Effector memory CD4-positive, alpha-beta T cell (primary cell): Measurements from ENCODE around the gene HOXA13.

ENCODE experiments used
- DNase-seq, 3 donors: peaks; one replicate each; pipeline ENCODE4 v3.0.0-alpha.2; 2020
- H3K27ac ChIP-seq: 2 replicates; pipeline ENCODE4 v1.7.0; 2013; ENCODE audit warnings: mild to moderate bottlenecking, low read length, moderate library complexity; ENCODE audit not compliant: insufficient read depth, poor library complexity, severe bottlenecking
- H3K27me3 ChIP-seq: replicated peaks from 2 replicates; pipeline ENCODE4 v1.7.0; 2013; ENCODE audit warnings: mild to moderate bottlenecking, low read length; ENCODE audit not compliant: insufficient read depth, control insufficient read depth, poor library complexity, severe bottlenecking
- H3K36me3 ChIP-seq: 2 replicates; pipeline ENCODE4 v1.7.0; 2013; ENCODE audit warnings: mild to moderate bottlenecking, low read length, moderate library complexity; ENCODE audit not compliant: control insufficient read depth, insufficient read depth
- H3K4me1 ChIP-seq: 2 replicates; pipeline ENCODE4 v1.7.0; 2013; ENCODE audit warnings: low read length, mild to moderate bottlenecking; ENCODE audit not compliant: control insufficient read depth, insufficient read depth, poor library complexity, severe bottlenecking
- H3K4me3 ChIP-seq: 2 replicates; pipeline ENCODE4 v1.7.0; 2013; ENCODE audit warnings: low read length, low read depth, mild to moderate bottlenecking; ENCODE audit not compliant: insufficient read depth, poor library complexity, severe bottlenecking
- H3K9me3 ChIP-seq: 2 replicates; pipeline ENCODE4 v1.7.0; 2013; ENCODE audit warnings: mild to moderate bottlenecking, low read length, moderate library complexity; ENCODE audit not compliant: control insufficient read depth

Gene HOXA13

DNA sequence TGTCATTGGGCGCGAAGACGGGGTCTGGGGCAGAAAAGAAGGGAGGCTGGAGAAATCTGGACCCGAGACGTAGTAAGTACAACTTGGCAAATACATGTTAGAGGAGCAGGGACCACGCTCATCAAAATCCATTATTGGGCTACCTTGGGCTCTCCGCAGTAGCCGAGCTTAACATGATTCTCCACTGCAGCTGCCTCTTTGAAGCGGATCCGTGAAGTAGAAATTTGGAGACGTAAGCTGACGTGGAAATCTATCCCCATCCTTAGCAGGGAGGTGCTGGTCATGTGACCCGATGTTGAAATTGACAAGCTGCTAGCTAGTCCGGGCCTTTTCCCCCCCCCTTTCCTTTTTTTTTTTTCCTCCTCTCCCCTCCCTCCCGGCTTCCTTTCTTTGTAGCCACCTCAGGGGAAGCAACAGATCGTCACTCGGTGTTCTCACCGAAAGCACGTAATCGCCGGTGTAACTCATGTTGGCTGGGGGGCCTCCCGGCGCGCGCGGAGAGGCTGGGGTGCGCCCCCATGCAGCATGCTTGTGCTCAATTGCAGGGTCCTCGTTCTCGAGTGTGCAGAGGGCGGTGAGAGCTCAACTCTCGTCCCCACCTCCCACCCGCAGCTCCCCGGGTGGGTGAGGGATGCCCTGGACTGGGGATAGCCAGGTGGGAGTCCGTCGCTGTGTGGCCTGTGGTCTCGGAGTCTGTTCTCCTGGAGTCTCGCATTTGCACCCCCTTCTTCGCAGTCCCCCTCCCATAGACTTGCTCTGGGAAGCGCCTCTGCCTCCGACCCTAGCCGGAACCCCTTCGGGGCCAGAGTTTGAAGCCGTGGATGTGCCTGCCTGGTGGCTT is 14.7 kb downstream of the HOXA13 start, which contains the start of gene HOXA11:
Gene HOXA11 (minus strand): TSS at position 220 of the 841 bp plus-strand sequence. CDS start 88 bp downstream, at position 132.
- Histone ChIP-seq H3K36me3 (no peaks in the 10 kb centered on the region), H3K4me1 (peaks cover 51% of the 10 kb centered on the region), H3K27me3 (peaks cover 86% of the 10 kb centered on the region), H3K9me3 (no peaks in the 10 kb centered on the region), H3K27ac (no peak within 1 kb of the TSS), H3K4me3 (peak within 1 kb of the TSS; percentile 42)
- DNase-seq, result no peak

GRCh38 chr7:27184337-27185012 is 15.4 kb downstream of the HOXA13 start:
- Histone ChIP-seq H3K27me3 (peaks cover 86% of the 10 kb centered on the region), H3K27ac (no peak overlapping the region), H3K9me3 (no peaks in the 10 kb centered on the region), H3K4me1 (peaks cover 57% of the 10 kb centered on the region), H3K4me3 (peak overlapping the region; percentile 42), H3K36me3 (no peaks in the 10 kb centered on the region)
- DNase-seq, result no peak

- peaks cover 86% of the 10 kb centered on the region for H3K27me3 ChIP-seq
- H3K27ac ChIP-seq, result no peak overlapping the region
- H3K4me3 ChIP-seq, result no peak overlapping the region
- no peak for DNase-seq
- H3K36me3 ChIP-seq, result no peaks in the 10 kb centered on the region
- H3K4me1 ChIP-seq, result peaks cover 51% of the 10 kb centered on the region
- no peaks in the 10 kb centered on the region for H3K9me3 ChIP-seq
These were observed 16.1 kb downstream of the HOXA13 start for GRCh38 chr7:27183682-27184336.

GRCh38 chr7:27182861-27183681 is 16.8 kb downstream of the HOXA13 start:
- H3K27ac ChIP-seq, result no peak overlapping the region
- H3K27me3 ChIP-seq, result peaks cover 80% of the 10 kb centered on the region
- H3K36me3 ChIP-seq, result no peaks in the 10 kb centered on the region
- no peak overlapping the region for H3K4me3 ChIP-seq
- DNase-seq, result no peak
- peaks cover 43% of the 10 kb centered on the region for H3K4me1 ChIP-seq
- H3K9me3 ChIP-seq, result no peaks in the 10 kb centered on the region

- no peaks in the 10 kb centered on the region for H3K9me3 ChIP-seq
- peaks cover 37% of the 10 kb centered on the region for H3K4me1 ChIP-seq
- no peak overlapping the region for H3K4me3 ChIP-seq
- no peak overlapping the region for H3K27ac ChIP-seq
- peaks cover 74% of the 10 kb centered on the region for H3K27me3 ChIP-seq
- H3K36me3 ChIP-seq, result no peaks in the 10 kb centered on the region
- DNase-seq, result no peak
These were observed 17.5 kb downstream of the HOXA13 start for GRCh38 chr7:27182285-27182841.

GRCh38 chr7:27181795-27182275 is 18.1 kb downstream of the HOXA13 start:
- DNase-seq, result no peak
- Histone ChIP-seq H3K27me3 (peaks cover 71% of the 10 kb centered on the region), H3K9me3 (no peaks in the 10 kb centered on the region), H3K4me3 (no peak overlapping the region), H3K4me1 (peaks cover 34% of the 10 kb centered on the region), H3K27ac (no peak overlapping the region), H3K36me3 (no peaks in the 10 kb centered on the region)

- Histone ChIP-seq H3K27me3 (peaks cover 64% of the 10 kb centered on the region), H3K4me3 (no peak overlapping the region), H3K36me3 (no peaks in the 10 kb centered on the region), H3K4me1 (peaks cover 29% of the 10 kb centered on the region), H3K9me3 (no peaks in the 10 kb centered on the region), H3K27ac (no peak overlapping the region)
- no peak for DNase-seq
These were observed 19.2 kb downstream of the HOXA13 start for GRCh38 chr7:27180431-27181420.

DNA sequence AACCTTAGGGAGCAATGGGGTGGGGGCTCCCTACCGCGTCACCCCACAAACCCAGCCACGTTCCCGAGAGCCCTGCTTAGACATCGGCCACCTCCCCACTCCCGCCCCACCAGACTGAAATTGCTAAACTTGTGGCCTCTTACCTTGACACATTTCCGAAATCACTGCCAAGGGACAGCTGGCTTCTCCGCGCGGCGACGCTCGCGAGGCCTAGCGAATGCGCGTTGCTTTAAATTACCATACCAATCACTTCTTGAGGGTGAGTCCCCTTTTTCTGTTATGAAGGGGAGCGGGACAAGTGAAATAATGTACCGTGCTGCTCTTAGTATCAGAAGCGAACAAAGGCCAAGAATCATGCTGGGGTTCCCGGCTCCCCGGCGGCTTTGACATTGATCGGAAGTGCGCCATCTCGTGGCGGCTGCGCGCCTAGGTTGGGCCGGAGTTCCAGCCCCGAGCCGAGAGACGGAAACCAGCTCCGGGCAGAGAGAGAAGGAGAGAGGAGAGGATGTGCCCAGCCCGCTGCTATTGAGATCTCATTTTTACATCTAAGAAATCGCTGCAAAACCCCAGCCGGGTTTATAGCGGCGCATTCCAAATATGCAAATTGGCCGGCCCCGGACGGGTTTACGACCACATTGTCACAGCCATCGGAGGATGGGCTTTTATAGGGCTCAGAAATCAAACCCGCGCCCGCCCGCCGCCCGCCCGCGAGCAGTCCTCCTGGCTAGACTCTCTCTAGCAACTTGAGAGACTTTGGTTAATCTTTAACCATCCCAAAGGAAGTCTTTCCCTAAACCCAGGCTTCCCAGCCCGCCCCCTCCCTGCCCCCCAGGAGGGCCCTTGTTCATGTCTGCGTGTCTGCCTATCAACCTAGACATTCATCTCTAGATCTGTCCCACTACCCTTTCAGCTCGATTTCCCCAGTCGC is 20.1 kb downstream of the HOXA13 start:
- no peaks in the 10 kb centered on the region for H3K36me3 ChIP-seq
- H3K27me3 ChIP-seq, result peaks cover 64% of the 10 kb centered on the region
- no peak overlapping the region for H3K27ac ChIP-seq
- H3K4me1 ChIP-seq, result peaks cover 19% of the 10 kb centered on the region
- no peak overlapping the region for H3K4me3 ChIP-seq
- no peaks in the 10 kb centered on the region for H3K9me3 ChIP-seq
- DNase-seq, result peak in 1 of 3 donors; percentile 39
